A172 (cell line): ENCODE measurements around the gene FAM20B. TPM values are rescaled to one million over a fixed set of nuclear protein-coding genes. Genes with fewer than 3 reads are reported as not detected.

Source experiments
- DNase-seq: peaks from one replicate; pipeline ENCODE4 v3.0.0-alpha.2; 2015; ENCODE audit warnings: low spot score
- total RNA-seq: library from RNA; depleted of rRNA; stranded (reverse); fragments of >200 nt; shearing (Covaris generic); gene quantifications from 2 replicates; pipeline ENCODE4 v1.2.3, GENCODE V29; 2014

FAM20B gene
- total RNA-seq, 1 experiment from 2014 or later = 51.7 TPM

DNA sequence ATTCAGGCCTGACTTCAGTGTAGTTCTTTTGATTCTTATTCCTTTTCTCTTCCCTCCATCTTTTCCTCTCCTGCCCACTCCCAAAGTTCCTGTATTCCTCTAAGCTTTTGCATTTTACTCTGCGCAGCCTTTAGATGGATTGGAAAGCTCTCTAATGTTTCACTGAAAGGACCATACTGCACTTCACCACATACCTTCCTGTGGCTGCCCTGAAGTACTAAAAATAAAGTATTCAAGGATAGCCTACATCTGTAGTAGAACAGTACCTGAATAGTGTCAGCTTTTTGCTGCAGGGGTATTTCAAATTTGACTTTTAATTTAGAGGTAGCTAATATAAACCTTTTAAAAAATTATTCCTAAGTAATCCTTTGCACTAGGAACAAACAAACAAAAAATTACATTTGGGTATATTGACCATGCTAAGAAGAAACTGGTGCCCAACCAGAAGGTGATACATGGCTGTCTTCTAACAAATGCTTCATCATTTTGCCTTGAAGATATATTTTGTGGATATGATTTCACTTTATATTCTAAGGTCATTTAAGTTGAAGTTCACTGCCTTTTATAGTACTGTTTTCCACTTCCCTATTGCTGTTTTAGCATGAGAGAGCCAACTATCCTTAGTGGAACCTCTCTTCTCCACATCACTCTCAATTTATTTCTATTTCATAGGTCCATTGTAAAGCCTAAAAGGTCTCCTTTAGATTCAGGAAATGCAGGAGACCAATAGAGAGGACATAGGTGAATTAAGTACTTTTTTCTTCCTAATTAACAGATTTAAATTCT is 22.8 kb downstream of the FAM20B start:
- DNase-seq = no peak

DNA sequence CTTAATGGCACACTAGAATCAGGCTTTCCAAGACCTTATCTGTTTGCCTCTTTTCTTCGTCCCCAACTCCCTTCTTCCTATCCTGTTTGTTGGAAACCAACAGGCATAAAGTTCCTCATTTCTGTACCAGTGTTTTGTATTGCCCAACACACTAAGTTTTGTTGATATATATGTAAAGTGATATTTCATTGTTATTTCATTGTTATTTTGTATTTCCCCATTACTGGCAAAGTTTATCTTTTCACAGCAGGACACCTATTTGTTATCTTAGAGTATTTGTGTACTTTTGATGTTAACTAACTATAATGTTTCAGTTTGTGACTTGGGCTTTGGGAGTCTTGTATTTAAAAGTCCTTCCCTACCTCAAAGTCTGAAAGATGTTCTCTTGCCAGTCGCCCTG is 27.1 kb downstream of the FAM20B start:
- no peak for DNase-seq

DNA sequence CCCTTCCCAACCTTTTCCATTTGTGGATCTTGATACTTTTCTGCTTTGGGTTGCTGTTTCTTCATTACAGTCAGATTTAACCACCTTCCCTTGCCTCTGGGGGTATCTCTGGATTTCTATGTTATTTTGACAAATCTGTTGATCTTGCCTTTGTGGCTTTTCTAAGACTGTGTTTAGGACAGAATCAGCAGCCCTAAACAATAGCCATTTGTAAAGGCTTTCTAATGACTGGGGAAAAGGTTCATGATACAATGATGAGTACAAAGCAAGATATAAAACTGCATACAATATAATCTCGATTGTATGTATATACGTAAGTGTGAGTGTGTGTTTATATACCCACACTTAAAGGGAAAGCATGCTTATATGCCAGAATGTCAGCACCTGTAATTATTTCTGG is 27.8 kb downstream of the FAM20B start:
- no peak for DNase-seq

DNA sequence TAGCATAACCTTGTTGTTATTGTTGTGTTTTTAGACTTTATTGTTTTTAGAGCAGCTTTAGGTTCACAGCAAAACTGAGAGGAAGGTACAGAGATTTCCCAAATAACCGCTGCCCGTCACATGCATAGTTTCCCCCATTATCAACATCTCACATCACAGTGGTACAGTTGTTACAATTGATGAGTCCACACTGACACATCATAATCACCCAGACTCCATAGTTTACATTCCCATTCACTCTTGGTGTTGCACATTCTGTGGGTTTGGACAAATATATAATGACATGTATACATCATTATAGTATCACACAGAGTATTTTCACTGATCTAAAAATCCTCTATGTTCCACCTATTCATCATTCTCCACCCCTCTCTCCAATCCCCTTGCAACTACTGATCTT is 30.2 kb downstream of the FAM20B start:
- no peak for DNase-seq

DNA sequence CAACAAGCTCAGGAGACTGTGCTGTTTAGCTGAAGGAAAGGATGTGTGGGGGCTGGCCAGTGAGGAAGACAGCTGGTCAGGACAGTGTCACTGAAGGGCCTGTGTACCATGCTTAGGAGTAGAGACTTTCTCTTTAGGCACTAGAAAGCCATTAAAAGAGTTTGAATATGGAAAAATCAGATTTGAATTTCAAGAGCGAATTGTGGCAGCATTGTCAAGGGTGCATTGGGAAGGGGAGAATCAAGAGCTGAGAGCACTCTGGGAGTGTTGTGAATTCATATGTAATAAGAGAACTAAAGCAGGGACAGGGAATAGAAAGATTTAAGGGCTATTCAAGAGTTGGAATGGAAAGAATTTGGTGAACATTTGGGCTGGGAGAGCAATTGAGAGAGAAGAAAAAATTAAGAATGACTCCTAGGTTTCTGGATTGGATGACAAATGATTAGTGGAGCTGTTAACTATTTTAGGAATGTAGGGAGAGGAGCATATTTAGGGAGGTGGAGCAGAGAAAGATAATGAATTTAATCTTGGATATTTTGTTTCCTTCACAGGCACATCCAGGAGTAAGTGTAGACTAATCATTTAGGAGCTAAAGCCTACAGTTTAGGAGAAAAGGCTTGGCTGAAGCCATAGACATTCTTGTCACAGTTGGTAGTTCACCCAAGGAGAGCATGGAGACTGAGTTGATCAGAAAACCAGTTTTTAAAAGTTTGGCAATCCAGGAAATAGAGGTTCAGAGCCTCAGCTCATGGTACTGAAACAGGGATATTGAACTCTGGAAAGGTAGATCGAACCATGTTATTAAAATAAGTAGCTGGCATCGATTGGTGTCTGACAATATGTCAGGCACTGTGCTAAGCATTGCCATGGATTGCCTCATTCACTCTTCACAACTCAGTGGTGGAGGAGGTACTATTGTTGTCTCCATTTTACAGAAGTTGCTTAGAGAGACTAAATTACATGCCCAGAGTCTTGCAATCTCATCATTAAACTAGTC is 33.1 kb downstream of the FAM20B start:
- DNase-seq = peak; percentile 54

DNA sequence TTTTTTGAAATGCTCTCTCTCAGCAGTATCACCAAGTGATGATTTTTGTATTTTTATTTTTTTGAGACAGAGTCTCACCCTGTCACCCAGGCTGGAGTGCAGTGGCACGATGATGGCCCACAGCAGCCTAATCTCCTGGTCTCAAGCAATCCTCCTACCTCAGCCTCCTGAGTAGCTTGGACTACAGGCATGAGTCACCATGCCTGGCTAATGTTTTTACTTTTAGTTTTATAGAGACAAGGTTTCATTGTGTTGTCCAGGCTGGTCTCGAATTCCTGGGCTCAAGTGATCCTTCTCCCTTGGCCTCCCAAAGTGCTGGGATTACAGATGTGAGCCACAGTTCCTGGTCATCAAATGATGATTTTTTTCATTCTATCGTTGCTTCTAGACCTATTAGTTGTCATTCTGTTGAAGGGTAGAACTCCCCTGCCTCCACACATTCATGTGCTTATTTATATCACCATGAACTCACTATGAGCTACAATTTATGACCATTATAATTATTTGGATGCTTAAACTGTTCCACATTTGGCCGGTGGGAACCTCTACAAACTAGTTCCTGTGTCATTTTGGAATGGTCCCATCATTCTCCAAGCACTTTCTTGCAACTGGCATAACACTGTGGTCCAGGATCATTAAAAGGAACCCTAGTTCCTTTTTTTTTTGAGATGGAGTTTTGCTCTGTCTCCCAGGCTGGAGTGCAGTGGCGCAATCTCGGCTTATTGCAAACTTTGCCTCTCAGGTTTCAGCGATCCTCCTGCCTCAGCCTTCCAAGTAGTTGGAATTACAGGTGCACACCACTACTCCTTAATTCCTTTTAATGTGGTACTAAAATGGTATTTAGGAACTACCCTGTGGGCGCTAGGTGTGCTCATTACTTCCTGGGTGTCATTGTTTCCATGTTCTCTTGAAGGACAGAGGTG is 35.9 kb downstream of the FAM20B start:
- peak; percentile 53 for DNase-seq

DNA sequence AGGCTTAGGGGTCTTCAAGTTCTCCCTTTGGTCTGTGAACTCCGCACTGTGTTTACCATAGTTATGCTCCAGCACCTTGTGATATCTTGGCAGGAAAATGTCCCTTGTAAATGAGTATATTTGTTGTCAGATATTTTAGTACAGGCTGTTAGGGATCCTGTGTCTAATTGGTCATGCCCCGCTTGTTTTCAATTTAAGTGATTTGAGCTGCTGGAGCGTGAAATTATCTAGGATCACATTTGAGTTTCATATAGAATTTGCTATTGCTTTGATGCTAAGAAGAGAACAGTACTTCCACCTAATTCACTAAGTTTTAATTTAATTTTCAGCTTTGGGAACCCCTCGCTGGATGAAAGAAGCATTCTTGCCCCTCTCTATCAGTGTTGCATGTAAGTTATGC is 40.8 kb downstream of the FAM20B start:
- no peak for DNase-seq

DNA sequence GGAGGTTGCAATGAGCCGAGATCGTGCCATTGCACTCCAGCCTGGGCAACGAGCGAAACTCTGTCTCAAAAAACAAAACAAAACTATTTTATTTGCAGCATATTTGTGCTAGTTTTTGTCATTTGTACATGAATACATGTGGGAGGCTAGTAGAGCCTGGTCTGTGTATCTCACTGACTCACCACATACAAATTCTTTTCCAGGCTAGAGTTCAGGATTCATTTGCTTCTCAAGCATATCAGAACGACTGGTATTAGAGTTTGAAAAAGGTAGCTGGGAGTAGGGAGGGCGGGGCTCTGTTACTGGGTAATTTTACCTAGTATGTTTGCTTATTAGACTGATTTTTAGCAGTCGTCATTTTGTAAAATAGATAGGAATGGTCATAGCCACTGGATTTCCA is 51.7 kb downstream of the FAM20B start:
- peak; percentile 25 for DNase-seq

DNA sequence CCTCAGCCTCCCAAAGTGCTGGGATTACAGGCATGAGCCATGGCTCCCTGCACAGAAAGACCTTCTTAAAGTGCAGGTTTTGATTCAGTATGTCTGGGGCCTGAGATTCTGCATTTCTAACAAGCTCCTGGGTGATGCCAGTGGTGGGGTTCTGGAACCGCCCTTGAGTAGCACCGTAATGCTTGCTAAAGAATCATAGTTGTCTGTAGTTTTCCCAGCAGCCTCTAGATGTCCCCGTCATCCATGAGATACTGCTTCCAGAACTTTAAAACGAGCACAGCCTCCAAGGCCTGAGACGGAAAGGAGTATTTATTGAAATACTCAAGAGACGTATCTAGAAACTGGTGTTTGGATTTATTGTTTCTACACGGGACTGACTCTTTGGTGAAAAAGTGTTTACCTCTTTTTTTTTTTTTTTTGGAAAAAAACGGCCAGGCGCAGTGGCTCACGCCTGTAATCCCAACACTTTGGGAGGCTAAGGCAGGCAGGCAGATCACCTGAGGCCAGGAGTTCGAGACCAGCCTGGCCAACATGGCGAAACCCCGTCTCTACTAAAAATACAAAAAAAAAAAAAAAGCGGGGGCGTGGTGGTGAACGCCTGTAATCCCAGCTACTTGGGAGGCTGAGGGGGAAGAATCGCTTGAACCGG is 53.5 kb downstream of the FAM20B start:
- peak; percentile 81 for DNase-seq

DNA sequence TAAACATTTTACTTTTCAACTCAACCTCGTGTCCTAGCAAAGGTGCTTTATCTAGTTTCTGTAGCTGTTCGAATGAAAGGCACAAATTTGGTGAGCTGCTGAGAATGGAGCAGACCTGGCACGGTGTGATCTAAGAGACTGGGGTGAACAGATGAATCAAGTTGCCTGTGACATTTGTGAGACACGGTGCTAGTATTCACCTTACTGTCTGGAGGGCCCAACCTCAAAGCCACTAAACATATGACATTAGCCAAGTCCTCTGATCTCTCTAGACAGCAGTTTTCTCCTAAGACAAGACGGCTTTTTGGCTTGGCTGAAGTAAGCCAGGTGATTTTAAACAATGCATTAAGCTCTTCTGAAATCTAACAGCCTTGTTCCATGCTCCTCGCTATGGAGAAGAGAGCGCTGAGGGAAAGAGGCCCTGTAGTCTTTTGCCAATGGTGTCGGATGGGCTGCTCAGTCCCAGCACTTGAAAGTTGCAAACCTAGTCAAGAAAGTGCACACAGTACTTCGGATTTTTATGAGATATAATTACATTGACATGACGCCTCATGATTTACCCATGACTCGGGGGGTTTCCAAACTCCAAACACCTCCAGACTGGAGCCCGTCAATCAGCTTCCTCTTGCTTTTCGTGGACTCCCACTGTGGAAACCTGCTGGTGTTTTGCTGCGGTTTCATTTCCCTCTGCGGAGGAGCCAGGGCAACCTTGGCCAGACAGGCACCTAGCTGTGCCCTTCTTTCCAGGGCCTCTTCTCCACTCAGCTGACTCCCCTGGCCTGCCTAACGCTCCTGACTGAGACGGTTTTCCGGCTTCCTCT is 55.4 kb downstream of the FAM20B start:
- no peak for DNase-seq

DNA sequence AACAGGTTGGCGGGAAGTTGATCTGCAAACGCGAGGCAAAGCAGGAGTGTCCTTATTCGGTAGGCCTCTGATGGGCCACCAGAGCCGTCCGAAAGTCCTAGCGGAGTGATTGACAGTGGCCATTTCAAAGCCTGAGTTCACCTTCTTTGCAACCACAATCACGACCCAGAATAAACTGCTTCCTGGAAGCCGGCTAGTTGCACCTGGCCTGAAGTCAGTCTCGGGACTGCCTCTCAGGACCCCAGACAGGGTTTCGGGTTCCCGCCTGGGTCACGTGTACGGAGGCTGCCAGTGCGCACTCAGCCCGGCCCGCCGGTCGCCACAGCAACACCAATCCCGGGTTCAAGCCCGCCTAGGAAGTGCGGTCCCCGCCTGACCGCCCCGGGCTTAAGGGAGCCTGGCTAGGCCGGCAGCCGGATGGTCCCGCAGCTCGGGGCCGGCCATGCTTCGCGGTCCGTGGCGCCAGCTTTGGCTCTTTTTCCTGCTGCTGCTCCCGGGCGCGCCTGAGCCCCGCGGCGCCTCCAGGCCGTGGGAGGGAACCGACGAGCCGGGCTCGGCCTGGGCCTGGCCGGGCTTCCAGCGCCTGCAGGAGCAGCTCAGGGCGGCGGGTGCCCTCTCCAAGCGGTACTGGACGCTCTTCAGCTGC is 56.1 kb downstream of the FAM20B start, which contains the start of gene TOR3A:
TOR3A (plus strand) TSS at position 384 of the 646 bp plus-strand sequence; CDS start at position 443, 59 bp downstream.
- DNase-seq = peak; percentile 85

DNA sequence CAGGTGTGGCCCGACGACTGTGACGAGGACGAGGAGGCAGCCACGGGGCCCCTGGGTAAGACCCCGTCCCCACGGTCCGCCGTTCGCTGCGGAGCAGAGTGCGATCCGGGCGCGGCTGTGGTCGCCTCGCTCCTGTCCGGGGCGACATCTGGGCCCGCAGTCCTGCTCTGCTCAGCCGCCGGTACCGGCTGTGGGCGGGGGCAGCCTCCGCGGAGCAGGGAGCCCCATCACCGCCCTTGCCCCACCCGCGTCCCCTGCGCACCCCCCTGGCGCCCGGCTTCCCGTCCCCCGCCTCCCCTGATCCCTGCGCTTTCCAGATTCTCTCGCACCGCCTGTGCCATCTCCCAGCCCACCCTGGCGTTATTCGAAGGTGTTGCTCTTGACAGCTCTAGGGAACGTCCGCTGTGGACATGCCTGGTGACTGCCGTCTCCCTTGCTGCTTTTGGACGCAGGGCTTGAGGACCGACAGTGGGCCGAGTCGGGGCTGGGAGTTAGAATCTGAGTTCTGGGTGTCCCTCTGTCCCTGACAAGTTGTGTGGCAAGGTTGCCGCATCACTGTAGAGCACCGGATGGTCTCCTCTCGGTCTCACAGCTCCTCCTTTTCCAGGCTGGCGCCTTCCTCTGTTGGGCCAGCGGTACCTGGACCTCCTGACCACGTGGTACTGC is 56.8 kb downstream of the FAM20B start:
- DNase-seq = peak; percentile 52

DNA sequence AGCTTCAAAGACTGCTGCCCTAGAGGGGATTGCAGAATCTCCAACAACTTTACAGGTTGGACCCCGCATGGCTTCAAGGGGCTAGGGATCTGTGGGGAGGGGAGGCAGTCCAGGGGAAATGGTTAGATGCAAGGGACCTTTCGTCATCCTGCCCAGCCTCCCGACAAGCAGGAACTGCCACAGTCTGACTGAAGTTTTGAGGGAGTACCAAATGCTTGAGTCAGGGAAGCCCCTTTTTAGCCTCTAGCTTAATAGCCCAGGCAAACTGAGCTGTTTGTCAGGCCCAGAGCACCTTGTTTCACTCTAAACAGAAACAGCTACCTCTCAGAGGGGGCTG is 57.3 kb downstream of the FAM20B start:
- DNase-seq = no peak

DNA sequence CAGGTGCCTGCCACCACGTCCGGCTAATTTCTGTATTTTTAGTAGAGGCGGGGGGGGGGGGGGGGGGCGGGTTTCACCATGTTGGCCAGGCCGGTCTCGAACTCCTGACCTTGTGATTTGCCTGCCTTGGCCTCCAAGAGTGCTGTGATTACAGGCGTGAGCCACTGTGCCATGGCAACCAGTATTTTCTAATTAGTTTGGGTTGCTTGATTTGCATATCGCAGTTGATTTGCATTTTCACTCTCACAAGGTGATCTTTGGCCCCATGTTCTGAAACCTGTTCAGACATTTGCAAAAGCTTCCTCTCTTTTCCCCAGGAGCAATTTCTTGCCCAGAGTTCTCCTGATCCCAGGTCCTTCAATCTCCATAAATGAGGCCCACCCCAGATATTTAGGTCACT is 57.8 kb downstream of the FAM20B start:
- DNase-seq = no peak

DNA sequence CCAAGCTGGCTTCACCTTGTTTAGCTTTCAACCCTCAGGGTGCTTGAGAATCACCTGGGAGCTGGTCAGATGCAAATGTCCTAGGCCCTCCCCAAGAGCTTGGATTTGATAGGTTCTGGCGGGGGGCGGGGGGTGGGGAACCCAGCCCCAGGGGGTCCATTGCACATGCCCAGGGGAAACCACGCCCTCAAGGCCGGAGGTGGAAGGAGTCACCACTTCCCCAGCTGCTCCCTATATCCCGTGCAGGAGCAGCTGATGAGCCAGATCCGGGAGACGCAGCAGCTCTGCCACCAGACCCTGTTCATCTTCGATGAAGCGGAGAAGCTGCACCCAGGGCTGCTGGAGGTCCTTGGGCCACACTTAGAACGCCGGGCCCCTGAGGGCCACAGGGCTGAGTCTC is 62.0 kb downstream of the FAM20B start:
- peak; percentile 52 for DNase-seq

DNA sequence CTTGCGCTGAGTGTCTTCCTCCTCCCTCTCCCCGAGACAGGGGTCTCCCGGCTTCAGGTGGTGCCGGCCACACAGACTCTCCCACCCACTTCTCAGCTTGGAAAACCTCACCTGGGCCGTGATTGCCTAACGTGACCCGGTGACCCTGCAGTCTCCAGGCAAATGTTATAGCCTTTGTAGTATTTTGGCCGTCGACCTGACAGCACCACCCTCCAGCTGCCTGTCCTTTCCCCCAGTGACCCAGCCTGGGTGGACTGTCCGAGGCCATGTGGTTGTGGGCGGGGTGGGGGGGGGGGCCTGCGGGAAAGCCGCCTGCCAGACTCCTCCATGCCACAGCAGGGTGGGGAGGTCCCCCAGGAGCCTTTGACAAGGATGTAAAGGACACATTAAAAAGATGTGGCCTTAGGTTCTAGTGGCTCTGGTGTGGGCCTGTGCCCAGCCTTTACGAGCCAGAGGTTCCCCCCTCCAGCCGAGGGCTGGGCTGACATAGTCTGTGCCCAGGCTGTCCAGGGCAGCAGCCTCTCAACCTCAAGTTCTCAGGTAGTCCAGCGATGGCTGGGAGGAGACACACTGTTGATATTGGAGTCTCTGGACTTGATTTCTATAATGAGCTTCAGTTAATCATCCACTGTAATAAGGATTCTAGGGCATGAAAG is 64.3 kb downstream of the FAM20B start:
- DNase-seq = no peak

DNA sequence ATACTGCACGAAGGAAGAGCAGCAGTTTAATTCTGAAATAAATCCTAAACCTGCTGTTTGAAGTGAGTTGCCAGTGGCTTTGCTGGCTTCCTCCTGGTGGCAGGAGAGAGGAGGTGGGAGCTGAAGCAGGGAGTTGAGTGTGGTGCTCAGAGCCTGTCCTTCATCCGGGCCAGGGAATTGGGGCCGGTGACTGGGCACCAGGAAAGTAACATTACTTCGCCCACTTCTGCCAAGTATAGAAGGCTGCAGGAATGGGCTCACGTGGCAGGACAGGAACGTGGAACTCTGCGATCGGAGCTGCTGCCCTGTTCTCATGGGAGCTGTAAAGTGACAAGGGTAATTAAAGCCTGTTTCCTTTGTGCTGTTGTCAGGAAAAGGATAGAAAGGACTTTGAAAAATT is 64.8 kb downstream of the FAM20B start:
- DNase-seq = no peak

DNA sequence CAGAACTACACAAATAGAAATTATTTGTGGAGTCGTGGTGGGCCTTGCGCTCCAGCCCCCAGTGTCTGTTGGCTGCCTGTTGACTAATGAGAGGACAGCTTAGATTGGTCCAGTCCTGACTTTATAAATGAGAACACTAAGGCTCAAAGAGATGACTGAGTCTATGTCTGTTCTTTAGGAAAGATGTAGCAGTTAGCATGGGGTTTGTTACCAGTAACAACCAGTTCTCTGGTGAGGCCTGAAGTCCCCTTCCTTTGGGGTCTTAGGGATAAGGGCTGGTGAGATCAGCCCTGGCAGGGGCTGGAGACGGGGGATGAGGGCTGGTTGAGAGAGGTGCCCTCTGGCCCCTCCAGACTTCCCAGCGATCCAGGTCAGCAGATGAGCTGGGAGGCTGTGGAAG is 65.2 kb downstream of the FAM20B start:
- no peak for DNase-seq
